ENCODE measurements around the gene TSKU.

Gene TSKU

GRCh38 chr11:76770642-76771445 is 12.3 kb upstream of the TSKU start:
- DNase-seq: no peak

- DNase-seq: no peak
Observed at GRCh38 chr11:76771446-76772099, 11.6 kb upstream of the TSKU start.

- no peak for DNase-seq
Observed at GRCh38 chr11:76772100-76772782, 10.9 kb upstream of the TSKU start.

GRCh38 chr11:76772783-76773106 is 10.4 kb upstream of the TSKU start:
- DNase-seq: no peak

- no peak for DNase-seq
Observed at GRCh38 chr11:76773921-76774361, 9.2 kb upstream of the TSKU start.

GRCh38 chr11:76776472-76776871 is 6.7 kb upstream of the TSKU start:
- no peak for DNase-seq

- no peak for DNase-seq
Observed at GRCh38 chr11:76777305-76777704, 5.9 kb upstream of the TSKU start.

GRCh38 chr11:76777876-76778275 is 5.3 kb upstream of the TSKU start:
- DNase-seq: no peak

GRCh38 chr11:76778874-76779273 is 4.3 kb upstream of the TSKU start:
- no peak for DNase-seq

GRCh38 chr11:76781046-76781801 is 1.9 kb upstream of the TSKU start:
- no peak for DNase-seq

GRCh38 chr11:76781807-76782530 is 1.2 kb upstream of the TSKU start:
- DNase-seq: no peak

- DNase-seq: no peak
Observed at GRCh38 chr11:76782531-76783293, 444 bp upstream of the TSKU start.

- DNase-seq: no peak
Observed at GRCh38 chr11:76783896-76784813, 999 bp downstream of the TSKU start.

- no peak for DNase-seq
Observed at GRCh38 chr11:76785513-76785912, 2.4 kb downstream of the TSKU start.

GRCh38 chr11:76786016-76786415 is 2.9 kb downstream of the TSKU start:
- DNase-seq: no peak

- no peak for DNase-seq
Observed at GRCh38 chr11:76786441-76787014, 3.4 kb downstream of the TSKU start.

GRCh38 chr11:76787271-76787670 is 4.1 kb downstream of the TSKU start:
- DNase-seq: no peak

- no peak for DNase-seq
Observed at GRCh38 chr11:76787911-76788596, 4.9 kb downstream of the TSKU start.

- no peak for DNase-seq
Observed at GRCh38 chr11:76788661-76789442, 5.7 kb downstream of the TSKU start.

Data from GOT3 (cell line).